ENCODE measurements around the gene DRC1. TPM values are rescaled to one million over a fixed set of nuclear protein-coding genes. Genes with fewer than 3 reads are reported as not detected.

Gene DRC1
- total and polyA plus RNA-seq, 2 of the 13 experiments (the other 11 are each of a cell fraction or from before 2014, with no cell fraction given), result 0.07 TPM; not detected in 1

GRCh38 chr2:26485725-26486418 is 84.2 kb downstream of the DRC1 start:
- in situ Hi-C loops (cut with HindIII; ENCODE audit: extremely low pct_ligation_motif_present, low pct_unique_long_range_greater_than_20kb), result no loop called here
- H3K36me3 ChIP-seq (replicated peaks in 1 of 2; ENCODE audit: control insufficient read depth in 1 of 2, insufficient read depth in 2 of 2, low read length in 2 of 2), result no peaks in the 10 kb centered on the region
- no peaks in the 10 kb centered on the region for H4K20me1 ChIP-seq (ENCODE audit: insufficient read depth, low read length)
- ATAC-seq, result no peak
- CTCF ChIA-PET (ENCODE audit: low intra/inter-chr PET ratio, low total read pairs), result no interaction called here
- BruUV-seq (replicated peaks), result no TSS peak
- FAIRE-seq, result no peak
- POLR2A ChIA-PET, result no interaction called here
- intact Hi-C loops (cut with micrococcal nuclease; ENCODE audit: unreplicated experiment), result no loop called here
- H2AFZ ChIP-seq (ENCODE audit: low read length), result no peak overlapping the region
- TF ChIP-seq MTF2 (CRISPR knock-in tag; IDR thresholded peaks at IDR 0.05; ENCODE audit: borderline replicate concordance) (no peak), PHF21A (CRISPR knock-in tag; IDR thresholded peaks at IDR 0.05) (no peak), NPAS2 (CRISPR knock-in tag; IDR thresholded peaks at IDR 0.05; ENCODE audit: borderline replicate concordance) (no peak), GZF1 (CRISPR knock-in tag; IDR thresholded peaks at IDR 0.05) (no peak), NFYC (CRISPR knock-in tag; IDR thresholded peaks at IDR 0.05) (no peak), ZNF572 (CRISPR knock-in tag; IDR thresholded peaks at IDR 0.05) (no peak), ZNF670 (CRISPR knock-in tag; IDR thresholded peaks at IDR 0.05; ENCODE audit: borderline replicate concordance) (no peak), BHLHE40 (IDR thresholded peaks at IDR 0.05; ENCODE audit: low read length) (no peak), ZNF724P (CRISPR knock-in tag; IDR thresholded peaks at IDR 0.05; ENCODE audit: borderline replicate concordance) (no peak), ZMYM3 (CRISPR knock-in tag; IDR thresholded peaks at IDR 0.05) (no peak), ZNF564 (CRISPR knock-in tag; IDR thresholded peaks at IDR 0.05) (no peak), PAF1 (CRISPR knock-in tag; IDR thresholded peaks at IDR 0.05) (no peak)
- peaks cover 25% of the 10 kb centered on the region for H3K4me1 ChIP-seq (ENCODE audit: insufficient read depth, low read length)
- no peaks in the 10 kb centered on the region for H3K79me2 ChIP-seq (ENCODE audit: insufficient read depth, low read length)
- no peaks in the 10 kb centered on the region for H3K9me3 ChIP-seq (ENCODE audit: low read length)
- H3K9ac ChIP-seq (ENCODE audit: insufficient read depth, low read depth, low read length), result no peak overlapping the region
- no peak for DNase-seq (ENCODE audit: low spot score)
- no peak overlapping the region for H3K27ac ChIP-seq (ENCODE audit: extremely low read length, insufficient read depth, low read length)
- no peak overlapping the region for H3K4me2 ChIP-seq (ENCODE audit: low read depth, low read length)
- H3K27me3 ChIP-seq (ENCODE audit: control insufficient read depth in 1 of 2, insufficient read depth in 2 of 2, low read length in 2 of 2), result peaks cover 1 to 63% of the 10 kb centered on the region in 2 experiments; a peak in 3 of 5 replicates
- 24% methylated on average over 8 of the region's 8 CpGs for WGBS (ENCODE audit: low lambda C conversion rate)
- no peak overlapping the region for H3K4me3 ChIP-seq (replicated peaks in 1 of 3; ENCODE audit: insufficient read depth in 1 of 3, low read depth in 2 of 3, low read length in 3 of 3)
